C4-2B (cell line): Measurements from ENCODE around the gene ARID4A.

Experiments used
- H3K27ac ChIP-seq: fragments of 450-650 bp; 2 replicates; pipeline ENCODE4 v1.5.1; 2017
- ZFX ChIP-seq: fragments of 450-650 bp; IDR thresholded peaks from 2 replicates; pipeline ENCODE4 v1.6.1; 2017
- TF ChIP-seq, protein P1 (sequence below): fragments of 450-650 bp; conservative IDR thresholded peaks from 2 replicates; pipeline ENCODE4 v1.5.1; 2017; ENCODE audit warnings: mild to moderate bottlenecking

The ARID4A gene

DNA sequence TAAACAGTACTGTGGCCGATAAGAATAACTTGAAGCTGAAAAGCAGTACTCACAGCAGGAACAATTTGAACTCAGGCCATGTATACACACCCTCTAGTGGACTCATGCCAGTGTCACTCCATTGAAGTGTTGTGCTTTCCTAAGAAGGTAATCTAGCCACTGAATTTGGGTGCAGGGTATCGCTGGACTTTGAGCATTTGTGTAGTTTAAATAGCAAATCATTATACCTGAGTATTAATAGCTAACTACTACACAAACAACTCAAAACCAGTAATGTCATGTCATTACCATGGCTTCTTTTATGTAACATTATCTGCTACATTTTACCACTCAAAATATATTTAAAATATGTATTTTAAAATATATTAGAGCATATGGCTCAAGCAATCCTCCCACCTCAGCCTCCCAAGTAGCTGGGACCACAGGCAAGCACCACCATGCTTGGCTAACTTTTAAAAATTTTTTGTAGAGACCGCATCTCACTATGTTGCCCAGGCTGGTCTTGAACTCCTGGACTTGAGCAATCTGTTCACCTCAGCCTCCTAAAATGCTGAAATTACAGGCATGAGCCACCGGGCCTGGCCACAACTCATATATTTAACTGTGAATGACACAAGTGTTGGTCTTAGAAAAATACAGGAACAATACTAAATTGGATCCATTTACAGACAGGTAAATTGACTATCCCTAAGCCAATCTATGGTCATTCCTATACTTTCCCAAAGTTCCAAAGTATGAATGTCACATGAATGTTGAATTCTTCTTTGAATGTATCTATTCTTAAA, 25.6 kb upstream of the ARID4A start:
- no peak for TF ChIP-seq ZFX
- TF ChIP-seq, protein P1, sequence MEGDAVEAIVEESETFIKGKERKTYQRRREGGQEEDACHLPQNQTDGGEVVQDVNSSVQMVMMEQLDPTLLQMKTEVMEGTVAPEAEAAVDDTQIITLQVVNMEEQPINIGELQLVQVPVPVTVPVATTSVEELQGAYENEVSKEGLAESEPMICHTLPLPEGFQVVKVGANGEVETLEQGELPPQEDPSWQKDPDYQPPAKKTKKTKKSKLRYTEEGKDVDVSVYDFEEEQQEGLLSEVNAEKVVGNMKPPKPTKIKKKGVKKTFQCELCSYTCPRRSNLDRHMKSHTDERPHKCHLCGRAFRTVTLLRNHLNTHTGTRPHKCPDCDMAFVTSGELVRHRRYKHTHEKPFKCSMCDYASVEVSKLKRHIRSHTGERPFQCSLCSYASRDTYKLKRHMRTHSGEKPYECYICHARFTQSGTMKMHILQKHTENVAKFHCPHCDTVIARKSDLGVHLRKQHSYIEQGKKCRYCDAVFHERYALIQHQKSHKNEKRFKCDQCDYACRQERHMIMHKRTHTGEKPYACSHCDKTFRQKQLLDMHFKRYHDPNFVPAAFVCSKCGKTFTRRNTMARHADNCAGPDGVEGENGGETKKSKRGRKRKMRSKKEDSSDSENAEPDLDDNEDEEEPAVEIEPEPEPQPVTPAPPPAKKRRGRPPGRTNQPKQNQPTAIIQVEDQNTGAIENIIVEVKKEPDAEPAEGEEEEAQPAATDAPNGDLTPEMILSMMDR: peak; percentile 16
- H3K27ac ChIP-seq: no peak overlapping the region

DNA sequence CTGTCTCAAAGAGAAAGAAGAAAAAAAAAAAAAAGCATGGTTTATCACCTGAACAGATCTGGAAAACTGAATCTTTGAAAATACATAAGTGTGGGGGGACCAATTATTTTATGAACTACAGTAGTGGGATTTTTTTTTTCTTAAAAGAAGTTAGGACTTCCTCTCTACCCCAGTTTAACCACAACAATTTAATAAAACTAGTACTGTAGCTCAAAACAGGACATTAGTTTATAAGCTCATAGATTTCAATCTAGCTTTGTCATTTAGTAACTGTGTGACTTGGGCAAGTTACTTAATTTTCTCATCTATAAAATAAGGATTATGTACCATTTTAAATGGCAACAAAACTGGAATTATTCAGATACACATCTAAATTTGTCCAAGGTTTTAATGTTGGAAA, 23.5 kb upstream of the ARID4A start:
- H3K27ac ChIP-seq: no peak overlapping the region
- TF ChIP-seq, protein P1: no peak
- TF ChIP-seq ZFX: no peak

DNA sequence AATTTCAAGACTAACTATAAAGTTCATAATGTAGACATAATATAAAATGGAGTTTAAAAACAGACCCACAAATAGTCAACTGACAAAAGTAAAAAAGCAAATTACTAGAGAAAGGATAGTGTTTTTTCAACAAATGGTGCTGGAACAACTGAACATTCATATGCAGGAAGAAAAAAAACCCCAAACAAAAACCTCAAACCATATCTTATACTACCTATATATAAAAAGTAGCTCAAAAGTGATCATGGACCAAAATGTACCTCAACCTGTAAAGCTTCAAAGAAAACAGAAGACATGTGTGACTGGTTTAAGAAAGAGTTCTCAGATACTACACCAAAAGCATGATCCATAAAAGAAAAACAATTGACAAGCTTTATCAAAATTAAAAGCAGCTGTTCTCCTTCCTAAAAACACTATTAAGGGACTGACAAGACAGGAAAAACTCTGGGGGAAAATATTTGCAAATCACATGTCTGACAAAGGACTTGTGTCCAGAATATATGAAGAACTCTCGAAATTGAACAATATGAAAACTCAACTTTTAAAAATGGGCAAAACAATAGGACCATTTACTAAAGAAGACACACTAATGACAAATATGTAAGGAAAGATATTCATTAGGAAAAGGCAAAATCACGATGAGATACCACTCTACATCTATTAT, 22.7 kb upstream of the ARID4A start:
- H3K27ac ChIP-seq: no peak overlapping the region
- TF ChIP-seq, protein P1: no peak
- TF ChIP-seq ZFX: no peak

DNA sequence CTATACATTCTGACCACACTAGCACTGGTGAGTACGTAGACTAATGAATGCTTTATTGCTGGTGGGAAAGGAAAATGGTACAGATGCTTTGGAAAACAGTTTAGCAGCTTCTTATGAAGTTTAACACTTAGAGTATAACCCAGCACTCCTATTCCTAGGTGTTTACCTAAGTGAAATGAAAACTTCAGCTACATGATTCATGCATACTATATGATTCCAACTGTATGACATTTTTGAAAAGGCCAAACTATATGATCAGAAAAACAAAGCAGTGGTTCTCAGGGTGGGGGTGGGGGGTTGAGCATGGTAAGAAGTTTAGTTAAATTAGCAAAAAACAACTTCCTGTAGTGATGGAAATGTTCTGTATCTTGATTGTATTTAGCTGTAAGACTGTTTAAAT, 22.1 kb upstream of the ARID4A start:
- TF ChIP-seq, protein P1: no peak
- no peak for TF ChIP-seq ZFX

DNA sequence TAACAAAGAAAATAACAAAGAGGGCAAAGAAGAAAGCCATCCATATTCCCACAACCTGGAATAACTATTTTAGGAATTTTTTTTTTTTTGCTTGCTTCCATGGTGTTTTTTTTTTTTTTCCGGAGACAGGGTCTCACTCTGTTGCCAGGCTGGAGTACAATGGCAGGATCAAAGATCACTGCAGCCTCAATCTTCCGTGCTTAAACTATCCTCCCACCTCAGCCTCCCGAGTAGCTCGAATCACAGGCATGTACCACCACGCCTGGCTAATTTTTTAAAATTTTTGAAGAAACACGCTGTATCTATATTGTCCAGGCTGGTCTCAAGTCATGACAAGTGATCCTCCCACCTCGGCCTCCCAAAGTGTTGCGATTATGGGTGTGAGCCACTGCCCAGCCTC, 20.2 kb upstream of the ARID4A start:
- no peak overlapping the region for H3K27ac ChIP-seq
- no peak for TF ChIP-seq ZFX
- TF ChIP-seq, protein P1: no peak

More for the DNA sequence above, 22.1 kb upstream of the ARID4A start:
- no peak overlapping the region for H3K27ac ChIP-seq

DNA sequence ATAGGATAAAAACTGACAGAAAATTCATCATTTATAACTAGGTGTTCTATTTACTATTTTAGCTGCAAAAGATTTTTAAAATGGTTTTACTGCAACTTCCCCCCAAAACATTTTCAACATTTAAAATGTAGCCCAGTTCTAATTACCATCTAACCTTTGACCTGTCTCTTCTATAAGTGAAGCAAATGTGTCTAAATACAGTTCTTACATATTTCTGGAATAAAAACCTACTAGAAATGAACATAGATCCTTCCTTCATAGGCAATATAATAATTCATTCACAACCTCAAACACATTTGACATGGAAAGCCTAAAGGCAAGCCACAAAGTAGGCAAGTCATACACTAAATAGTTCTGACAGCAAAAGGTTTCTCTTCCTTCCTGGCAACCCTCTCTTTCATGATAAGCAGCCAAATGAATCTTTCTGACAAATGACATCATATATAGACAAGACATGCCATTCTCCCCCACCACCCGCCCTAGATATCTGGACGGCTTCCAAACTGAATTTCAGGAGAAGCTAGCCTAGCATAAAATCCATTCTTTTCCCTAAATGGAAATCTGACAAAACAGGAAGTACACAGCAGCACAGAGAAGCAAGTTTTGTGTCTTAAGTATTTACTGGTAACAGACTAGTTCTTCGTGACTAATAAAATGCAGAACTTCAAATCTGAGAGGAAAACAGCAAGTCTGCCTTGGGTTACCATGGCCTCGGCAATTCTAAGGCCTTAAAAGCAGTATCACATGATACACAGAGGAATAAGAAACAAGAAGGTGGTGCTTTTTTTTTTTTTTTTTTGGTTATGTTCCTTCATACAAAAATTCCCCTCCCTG, 17.2 kb upstream of the ARID4A start:
- no peak overlapping the region for H3K27ac ChIP-seq
- TF ChIP-seq, protein P1: no peak
- TF ChIP-seq ZFX: no peak
